HG02870 (cell line): ENCODE measurements around the gene ABI3.
"Not testable (repeated sequence)": the region's sequence is repeated elsewhere in the genome, so short reads cannot be mapped to it uniquely, and the experiment has no call there.

Experiments
- ATAC-seq: cut with Tn5 transposase; IDR thresholded peaks from one replicate; pipeline ENCODE4 v1.9.1; 2021; ENCODE audit warnings: mild to moderate bottlenecking, moderate library complexity; ENCODE audit not compliant: unreplicated experiment

The ABI3 gene, protein sequence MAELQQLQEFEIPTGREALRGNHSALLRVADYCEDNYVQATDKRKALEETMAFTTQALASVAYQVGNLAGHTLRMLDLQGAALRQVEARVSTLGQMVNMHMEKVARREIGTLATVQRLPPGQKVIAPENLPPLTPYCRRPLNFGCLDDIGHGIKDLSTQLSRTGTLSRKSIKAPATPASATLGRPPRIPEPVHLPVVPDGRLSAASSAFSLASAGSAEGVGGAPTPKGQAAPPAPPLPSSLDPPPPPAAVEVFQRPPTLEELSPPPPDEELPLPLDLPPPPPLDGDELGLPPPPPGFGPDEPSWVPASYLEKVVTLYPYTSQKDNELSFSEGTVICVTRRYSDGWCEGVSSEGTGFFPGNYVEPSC

DNA sequence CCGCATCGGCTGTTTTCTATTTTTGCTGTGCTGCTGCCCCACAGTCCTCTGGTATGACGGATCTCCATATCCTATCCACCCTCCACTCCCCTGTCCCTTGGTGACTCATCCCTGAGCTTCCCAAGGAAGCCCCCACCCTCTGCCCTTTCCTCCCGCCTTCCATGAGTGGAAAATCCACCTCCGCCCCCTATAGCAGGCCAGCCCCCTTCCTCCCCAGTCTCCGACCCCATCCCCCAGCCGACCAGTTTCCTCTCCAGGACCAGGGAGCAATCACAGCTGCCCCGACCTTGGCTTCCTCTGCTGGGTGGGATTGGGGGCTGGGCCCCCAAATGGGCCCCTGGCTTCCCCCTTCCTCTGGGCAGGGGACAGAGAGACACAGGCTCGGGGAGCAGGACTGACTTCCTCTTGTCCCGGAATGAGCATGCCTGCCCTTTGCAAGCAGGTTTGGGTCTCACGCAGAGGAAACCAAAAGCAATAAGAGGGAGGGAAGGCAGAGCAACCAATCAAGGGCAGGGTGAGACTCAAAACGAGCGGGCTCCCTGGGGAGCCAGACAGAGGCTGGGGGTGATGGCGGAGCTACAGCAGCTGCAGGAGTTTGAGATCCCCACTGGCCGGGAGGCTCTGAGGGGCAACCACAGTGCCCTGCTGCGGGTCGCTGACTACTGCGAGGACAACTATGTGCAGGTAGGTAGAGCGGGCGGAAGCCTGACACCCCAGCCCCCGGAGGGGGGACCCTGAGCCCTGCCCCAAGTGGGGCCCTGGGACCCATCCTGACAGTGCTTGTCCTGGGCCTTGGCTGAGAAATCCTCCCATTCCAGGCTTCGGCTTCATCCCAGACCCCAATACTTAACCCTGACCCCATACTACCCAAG lies at the start of gene ABI3, which contains the start of gene GNGT2:
TSS of gene ABI3 (plus strand) at position 550 of the 872 bp plus-strand sequence. CDS start at position 568, 18 bp downstream.
TSS of gene GNGT2 (minus strand) at position 417 of the 872 bp plus-strand sequence. CDS start 3,152 bp downstream, outside the sequence.
- ATAC-seq, result peak; percentile 83

DNA sequence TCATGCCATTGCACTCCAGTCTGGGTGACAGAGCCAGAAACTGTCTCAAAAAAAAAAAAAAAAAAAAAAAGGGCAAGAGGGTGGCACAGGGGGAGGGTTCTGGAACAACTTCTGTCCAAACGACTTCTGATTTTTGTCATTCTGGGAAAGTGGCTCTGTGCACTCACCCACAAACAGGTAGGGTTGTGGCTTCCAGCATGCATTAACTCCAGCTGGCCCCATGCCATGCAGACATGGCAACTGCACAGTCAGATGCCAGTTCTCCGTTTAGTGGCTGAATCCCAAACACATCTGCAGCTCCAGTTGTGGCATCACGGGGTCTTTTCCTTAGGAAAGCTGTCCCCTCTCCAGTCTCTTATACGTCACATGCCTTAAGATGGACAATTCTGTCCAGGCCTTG lies 47.6 kb upstream of the ABI3 start:
- no peak for ATAC-seq

DNA sequence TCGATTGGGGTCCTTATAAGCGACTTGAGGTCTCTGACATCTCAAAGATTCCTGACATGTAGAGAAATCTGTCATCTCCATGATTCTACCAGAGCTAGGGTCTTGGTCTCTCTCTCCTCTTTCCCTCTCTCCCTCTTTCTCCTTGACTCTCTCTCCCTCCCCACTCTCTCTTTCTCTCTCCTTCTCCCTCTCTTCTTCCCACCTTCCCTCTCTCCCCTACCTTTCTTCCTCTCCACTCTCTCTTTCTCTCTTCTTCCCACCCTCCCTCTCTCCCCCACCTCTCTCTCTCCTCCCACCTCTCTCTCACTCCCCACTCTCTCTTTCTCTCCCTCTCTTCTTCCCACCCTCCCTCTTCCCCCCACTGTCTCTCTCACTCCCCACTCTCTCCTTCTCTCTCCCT lies 45.4 kb upstream of the ABI3 start:
- ATAC-seq, result no peak

DNA sequence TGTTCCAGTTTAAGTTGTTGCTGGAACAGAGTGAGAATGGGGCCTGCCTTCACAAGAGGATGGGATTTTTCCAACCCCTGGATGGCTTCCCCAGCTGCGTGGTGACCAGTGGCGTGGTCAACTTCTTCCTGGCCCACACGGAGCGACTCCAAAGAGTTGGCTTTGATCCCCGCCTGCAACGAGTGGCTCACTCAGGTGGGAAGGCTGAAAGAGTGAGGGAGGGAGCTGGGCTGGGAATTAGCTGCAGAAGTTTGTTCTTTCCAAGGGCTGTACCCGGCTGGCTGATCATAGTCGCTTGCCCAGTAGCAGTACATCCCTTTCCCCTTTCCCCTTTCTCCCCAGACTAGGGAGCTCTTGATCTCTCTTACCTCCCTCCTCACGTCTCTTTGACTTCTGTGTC lies 41.8 kb upstream of the ABI3 start:
- ATAC-seq, result no peak

DNA sequence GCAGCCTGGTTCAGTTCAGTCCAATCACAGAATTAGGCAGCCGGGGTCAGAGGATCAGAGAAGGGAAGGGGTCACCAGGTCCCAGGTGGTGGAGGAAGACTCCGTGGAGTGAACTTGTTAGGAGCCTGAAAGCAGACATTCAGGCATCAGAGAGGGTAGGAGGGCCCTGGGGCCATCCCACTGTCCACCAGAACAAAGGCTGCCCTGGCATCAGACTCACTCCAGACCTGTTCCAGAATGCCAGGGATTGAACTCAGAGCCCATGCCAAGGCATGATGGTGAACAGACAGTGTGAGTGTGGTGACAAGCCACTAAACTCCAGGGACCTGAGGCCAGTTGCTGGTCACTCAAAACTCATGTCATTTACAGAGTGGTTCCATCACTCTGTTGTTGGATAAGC lies 40.3 kb upstream of the ABI3 start:
- ATAC-seq, result no peak

DNA sequence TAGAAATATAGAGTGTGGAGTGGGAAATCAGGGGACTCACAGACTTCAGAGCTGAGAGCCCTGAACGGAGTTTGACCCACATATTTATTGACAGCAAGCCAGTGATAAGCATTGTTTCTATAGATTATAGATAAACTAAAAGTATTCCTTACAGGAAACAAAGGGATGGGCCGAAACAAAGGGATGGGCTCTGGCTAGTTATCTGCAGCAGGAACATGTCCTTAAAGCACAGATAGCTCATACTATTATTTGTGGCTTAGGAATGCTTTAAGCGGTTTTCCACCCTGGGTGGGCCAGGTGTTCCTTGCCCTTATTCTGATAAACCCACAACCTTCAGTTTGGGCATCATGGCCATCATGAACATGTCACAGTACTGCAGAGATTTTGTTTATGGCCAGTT lies 39.8 kb upstream of the ABI3 start:
- ATAC-seq, result not testable (repeated sequence)

DNA sequence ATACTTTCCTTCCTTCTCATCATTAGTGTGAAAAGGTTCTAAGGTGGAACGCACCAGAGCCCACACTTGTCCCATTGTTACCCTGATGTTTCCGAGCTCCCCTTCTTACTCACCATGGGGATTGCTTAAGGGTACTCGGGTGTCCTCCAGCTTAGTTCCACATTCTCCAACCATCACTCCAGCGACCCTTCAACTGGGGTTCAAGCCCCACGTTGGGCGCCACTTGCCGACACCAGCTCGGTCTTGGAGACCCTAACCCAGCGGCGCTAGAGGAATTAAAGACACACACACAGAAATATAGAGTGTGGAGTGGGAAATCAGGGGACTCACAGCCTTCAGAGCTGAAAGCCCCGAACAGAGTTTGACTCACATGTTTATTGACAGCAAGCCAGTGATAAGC lies 34.5 kb upstream of the ABI3 start:
- ATAC-seq, result not testable (repeated sequence)

DNA sequence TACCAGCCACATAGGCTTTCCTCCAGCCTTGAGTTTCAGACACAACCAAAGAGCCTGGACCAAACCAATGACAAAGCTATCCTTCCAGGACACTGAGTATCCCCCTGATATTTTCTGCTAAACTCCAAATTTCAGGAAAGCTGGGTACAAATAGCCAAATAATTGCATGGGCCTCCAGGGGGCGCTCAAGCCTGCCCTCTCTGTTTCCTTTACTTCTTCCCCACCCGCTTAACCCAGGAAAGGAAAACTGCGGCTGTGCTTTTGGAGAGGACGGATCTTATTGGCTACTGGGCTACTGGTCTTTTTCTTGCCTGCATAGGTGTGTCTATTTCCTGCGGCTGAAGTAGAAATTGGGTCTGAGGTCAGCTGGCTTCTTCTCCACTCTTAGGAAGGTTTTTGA lies 30.2 kb upstream of the ABI3 start:
- ATAC-seq, result no peak

DNA sequence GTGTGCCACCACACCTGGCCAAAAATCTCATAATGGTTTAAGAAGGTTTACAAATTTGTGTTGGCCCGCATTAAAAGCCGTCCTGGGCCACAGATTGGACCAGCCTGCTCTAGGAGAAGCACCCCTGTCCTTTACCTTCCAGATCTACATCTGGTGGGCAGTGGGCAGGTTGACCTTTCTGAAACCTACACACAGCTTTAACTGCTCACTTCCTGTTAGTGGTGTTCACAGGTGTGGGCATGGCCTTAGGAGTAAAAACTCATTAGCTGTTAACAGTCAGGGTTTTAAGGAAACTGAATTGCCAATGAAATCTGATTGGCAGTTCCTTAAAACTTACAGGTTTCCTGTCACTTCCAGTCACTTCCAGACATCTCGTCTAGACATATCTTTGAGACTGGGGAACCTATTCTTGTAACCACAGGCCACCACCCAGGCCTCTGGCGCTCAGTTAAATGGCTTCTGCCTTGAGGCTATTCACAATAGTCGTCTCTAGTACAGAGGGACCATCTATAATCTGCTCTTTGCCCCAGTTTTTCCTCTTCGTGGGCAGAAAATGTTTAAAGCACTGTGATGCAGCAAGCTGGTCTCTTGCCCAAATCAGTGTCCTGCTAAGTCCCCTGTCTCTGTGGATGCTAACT lies 29.4 kb upstream of the ABI3 start:
- ATAC-seq, result no peak

DNA sequence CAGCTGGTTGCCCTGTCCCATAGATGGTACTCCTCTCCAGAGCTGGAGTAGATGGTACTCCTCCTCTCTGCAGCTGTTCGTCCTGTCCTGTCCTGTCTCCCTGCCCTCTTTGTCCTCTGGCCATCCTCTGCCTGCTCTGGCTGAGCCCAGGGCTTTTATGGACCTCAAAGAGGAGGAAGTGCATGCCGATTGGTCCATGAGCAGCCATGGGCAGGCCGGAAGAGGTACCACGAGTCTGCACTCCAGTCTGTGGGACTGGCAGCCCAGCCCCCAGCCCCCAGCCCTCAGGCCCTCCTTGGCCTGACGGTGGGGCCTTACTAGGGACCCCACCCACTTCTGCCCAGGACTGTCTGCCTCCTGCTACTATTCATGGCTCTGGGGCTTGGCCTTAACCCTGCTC lies 27.2 kb upstream of the ABI3 start:
- ATAC-seq, result no peak

DNA sequence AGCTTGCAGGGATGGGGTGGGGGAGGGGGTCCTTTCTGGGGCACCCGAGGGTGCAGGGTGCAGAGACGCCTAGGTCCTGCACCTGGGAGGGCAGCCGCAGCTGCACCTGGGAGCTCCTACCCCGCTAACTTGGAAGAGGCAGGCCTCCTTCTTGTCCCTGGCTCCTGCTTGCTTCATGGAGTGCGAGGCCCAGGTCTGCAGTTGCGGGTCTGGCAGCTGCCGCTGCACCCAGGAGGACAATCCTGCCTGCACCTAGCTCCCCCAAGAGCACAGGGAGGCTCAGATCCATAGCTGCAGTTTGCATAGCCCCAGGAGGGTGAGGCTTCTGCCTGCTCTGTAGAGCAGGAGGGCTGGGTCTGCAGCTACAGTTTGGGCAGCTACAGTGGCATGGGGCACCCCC lies 26.7 kb upstream of the ABI3 start:
- ATAC-seq, result no peak

DNA sequence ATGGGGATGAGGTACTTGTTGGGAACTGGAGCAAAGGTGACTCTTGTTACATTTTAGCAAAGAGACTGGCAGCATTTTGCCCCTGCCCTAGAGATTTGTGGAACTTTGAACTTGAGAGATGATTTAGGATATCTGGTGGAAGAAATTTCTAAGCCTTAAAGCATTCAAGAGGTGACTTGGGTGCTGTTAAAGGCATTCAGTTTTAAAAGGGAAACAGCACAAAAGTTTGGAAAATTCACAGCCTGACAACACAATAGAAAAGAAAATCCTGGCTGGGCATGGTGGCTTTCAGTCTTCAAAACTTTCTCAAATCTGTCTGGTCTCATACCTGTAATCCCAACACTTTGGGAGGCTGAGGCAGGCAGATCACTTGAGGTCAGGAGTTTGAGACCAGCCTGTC lies 26.0 kb upstream of the ABI3 start:
- not testable (repeated sequence) for ATAC-seq

DNA sequence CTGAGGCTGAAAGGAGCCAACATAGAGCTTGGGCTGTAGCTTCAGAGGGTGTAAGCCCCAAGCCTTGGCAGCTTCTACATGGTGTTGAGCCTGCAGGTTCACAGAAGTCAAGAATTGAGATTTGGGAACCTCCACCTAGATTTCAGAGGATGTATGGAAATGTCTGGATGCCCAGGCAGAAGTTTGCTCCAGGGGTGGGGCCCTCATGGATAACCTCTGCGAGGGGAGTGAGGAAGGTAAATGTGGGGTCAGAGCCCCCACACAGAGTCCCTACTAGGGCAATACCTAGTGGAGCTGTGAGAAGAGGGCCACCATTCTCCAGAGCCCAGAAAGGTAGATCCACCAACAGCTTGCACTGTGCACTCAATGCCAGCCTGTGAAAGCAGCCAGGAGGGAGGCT lies 25.1 kb upstream of the ABI3 start:
- ATAC-seq, result not testable (repeated sequence)

DNA sequence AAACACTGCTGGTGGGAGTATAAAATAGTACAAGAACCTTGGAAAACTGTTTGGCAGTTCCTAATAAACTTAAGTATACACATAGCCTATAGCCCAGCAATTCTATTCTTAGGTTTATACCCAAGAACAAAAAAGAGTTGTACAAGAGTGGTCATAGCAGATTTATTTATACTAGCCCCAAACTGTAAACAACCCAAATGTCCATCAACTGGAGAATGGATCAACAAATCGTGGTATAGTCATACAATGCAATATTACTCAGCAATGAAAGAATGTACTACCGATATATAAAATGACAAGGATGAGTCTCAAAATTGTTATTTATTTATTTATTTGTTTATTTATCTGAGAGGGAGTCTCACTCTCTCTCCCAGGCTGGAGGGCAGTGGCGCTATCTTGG lies 23.2 kb upstream of the ABI3 start:
- ATAC-seq, result no peak

DNA sequence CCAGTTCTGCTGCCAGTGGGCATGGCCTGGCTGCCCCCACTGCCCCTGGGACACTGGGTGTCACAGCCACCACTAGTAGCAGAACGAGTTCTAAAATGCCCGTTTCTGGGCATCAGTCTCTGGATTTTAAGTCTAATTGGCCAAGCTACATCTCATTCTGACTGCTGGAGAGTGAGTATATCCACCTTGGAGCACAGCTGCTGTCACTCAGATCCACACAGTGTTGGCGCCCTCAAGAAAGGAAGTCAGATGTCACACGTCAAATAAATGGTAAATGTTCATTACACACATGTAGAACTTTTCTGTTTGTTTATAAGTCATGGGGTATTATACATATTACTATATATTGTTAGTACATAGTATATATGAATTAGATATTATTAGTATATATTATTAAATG lies 19.6 kb upstream of the ABI3 start:
- ATAC-seq, result no peak

DNA sequence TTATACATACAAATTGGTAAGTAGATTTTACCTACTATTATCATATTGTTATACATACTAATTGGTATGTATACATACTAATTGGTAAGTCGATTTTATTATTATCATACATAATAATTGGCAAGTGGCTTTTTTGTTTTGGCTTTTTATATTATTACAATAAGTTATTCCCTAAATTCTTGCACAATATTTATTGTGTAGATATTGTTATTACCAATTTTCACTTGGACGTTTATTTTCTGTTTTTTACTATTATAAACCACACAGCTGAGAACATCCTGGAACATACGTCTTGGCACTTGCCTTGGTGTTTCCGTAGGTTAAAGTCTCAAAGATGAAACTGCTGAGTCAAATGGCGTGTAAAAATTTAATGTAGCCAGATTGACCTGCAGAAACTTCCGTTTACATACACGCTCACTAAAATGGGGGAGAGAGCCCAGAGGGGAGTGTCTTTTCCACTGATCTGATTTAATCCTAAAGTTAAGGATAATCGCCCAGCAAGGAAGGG lies 19.0 kb upstream of the ABI3 start:
- ATAC-seq, result peak; percentile 2

DNA sequence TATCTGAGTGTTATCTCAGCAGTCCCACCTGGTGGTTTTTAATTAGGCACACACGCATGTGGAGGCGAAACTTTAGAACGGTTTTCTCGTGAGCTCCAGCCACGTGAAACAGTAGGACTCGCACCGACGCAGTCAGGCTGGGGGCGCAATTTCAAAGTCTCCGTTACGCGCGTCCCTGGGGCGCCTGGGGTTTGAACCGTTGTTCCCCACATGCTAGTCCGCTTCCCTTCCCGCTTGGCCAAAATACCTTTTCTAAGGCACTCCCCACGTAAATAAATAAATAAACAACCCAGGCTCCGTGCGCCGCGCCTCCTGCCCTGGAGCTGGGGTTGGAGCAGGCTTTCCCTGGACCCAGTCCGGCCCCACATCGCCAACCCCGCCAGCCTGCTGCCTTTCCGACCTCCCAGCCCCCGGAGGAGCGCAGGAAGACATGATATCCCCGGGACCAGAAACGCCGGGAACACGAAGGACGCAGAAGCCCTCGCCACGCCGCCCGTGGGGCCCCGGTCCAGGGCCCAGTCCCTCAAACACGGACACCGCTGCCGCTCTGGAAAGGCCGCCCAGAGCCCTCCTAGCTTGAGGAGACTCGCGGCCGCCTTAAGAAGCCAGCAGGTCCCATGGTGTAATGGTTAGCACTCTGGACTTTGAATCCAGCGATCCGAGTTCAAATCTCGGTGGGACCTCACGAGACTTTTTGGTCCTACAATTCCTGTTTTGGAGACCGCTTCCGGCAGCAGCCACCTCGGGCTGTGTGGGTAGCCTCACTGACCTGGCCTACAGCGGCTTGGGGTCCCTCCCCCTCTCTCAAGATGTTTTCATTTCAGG lies 18.4 kb upstream of the ABI3 start:
- ATAC-seq, result peak; percentile 50

DNA sequence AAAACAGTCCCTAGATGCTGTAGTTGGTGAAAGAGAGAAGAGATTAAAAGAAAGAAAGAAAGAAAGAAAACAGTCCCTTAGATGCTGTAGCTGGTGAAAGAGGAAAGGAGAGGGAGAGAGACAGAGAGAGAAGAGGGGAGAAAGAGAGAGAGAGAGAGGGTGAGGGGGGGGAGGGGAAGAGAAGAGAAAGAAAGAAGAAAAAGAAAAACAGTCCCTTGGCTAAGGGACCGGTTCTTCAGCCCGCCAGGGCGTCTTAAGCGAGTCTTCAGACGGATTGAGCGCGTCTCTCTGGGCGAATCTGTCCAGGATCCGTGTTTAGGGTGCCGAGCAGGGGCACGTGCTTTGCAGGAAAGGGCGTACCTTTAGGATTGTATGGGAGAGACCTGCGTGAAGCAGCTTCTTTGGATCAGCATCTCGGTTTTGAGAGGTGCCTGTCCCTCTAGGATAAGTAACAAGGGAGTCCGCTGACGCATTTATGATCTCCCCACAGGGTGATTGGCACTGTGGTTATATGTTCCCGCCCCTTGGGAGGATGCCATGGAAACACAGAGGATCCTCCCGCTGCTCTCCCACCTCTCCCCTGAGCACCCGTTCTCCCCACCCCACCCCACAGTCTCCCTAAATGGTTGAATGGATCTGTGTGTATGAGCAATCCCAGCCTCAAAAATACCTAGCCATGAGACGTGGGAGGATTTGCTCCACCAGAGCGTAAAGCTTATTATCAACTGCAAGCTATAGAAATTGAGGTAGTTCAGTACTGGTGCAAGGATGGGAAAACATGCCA lies 16.8 kb upstream of the ABI3 start:
- no peak for ATAC-seq

DNA sequence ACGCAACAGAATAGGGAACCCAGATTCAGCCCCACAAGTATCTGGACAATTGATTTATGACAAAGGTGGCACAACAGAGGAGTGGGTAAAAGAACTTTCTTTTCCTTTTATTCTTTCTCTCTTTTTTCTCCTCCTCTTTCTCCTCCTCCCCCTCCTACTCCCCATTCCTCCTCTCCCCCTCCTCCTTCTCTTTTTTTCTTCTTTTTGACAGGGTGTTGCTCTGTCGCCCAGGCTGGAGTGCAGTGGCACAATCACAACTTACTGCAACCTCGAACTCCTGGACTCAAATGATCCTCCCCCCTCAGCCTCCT lies 16.3 kb upstream of the ABI3 start:
- no peak for ATAC-seq

DNA sequence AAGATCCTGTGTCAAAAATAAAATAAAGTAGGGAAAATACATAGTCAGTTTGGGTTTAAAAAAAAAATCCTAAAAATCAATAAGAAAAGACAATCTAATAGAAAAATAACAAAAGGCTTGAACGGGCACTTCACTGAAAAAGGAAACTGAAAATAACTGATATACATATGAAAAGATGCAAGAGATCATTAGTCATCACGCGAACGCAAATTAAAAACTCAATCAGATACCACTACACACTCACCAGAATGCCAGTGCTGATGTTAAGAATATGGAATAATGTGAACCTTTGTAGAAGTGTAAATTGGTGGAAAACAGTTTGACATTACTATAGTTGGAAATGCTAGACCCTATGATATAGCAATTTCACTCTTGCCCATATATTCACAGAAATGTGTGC lies 14.8 kb upstream of the ABI3 start:
- no peak for ATAC-seq
